G401 (cell line): ENCODE data around the gene MAML2. TPM values are rescaled to one million over a fixed set of nuclear protein-coding genes. Genes with fewer than 3 reads are reported as not detected.
"Not testable (repeated sequence)": the region's sequence is repeated elsewhere in the genome, so short reads cannot be mapped to it uniquely, and the experiment has no call there.

Experiments
- DNase-seq: peaks from one replicate; pipeline ENCODE4 v3.0.0-alpha.2; 2015; ENCODE audit warnings: low spot score
- in situ Hi-C: cut with HindIII; loops from 2 replicates; pipeline ENCODE4 v1.10.0; 2016; ENCODE audit warnings: low sequenced_read_pairs, mixed read lengths
- total RNA-seq: library from RNA; depleted of rRNA; stranded (reverse); fragments of >200 nt; shearing (Covaris generic); gene quantifications from 2 replicates; pipeline ENCODE4 v1.2.3, GENCODE V29; 2014

MAML2 gene
- total RNA-seq, 1 experiment from 2014 or later, result not detected

DNA sequence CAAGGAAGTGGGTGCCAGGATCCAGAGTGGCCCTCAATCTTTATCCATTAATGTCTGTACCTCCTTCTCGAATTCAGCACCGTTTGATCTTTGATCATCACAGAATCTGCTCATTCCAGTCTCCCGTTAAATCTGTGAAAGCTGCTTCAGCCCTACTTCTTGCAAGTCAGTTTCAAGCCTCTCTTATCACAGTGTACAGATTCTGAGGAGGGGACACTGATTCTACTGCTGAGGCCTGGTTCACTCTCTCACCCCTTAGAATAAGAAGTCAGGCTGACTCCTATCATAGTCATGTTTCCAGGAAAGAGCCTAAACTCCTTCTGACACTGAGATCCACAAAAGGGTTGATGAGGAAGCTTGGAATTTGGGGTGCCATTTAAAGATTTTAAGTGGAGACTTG, 39.0 kb downstream of the MAML2 start:
- in situ Hi-C loops, result no loop called here
- DNase-seq, result no peak

DNA sequence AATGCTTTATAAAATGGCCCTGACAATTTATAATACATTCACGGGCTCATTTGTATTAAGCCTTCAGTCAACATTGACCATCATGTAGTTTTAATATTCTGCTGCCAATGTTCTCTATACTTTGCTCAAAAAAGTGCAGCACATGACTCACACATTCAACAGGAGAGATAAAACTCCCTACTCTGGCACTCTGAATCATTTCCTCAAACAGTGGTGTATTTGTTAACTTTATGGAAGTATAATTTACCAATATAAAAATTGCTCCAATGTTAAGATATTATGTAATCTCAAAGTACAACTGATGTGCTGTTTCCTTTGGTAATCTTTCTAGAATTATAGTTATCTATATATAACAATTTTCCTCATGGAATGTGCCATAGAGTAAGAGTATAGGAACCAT, 39.9 kb downstream of the MAML2 start:
- in situ Hi-C loops, result no loop called here
- DNase-seq, result no peak

- in situ Hi-C loops, result no loop called here
- no peak for DNase-seq
Observed at GRCh38 chr11:96301818-96302217, 41.2 kb downstream of the MAML2 start.

- DNase-seq, result no peak
- in situ Hi-C loops, result no loop called here
Observed at GRCh38 chr11:96299155-96299888, 43.7 kb downstream of the MAML2 start.

GRCh38 chr11:96295369-96295768, 47.6 kb downstream of the MAML2 start:
- no peak for DNase-seq
- in situ Hi-C loops, result no loop called here

DNA sequence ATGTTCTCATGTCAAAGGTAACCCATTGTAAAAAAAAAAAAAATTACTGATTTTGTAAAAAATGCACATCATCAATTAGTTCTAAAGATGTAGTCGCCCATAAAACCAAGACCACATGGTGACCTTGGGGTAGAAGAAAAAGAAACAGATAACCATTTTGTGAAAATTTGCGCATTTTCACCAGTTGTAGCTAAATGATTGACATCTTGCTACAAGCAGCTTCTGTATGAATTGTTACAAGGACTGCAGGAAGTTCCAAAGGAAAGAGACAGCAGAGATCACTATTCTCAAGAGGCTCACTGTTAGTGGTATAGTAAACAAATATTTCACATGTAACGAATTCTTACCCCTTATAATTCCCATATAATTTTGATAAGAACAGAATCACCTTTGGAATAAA, 48.7 kb downstream of the MAML2 start:
- in situ Hi-C loops, result no loop called here
- no peak for DNase-seq

GRCh38 chr11:96293598-96294021, 49.4 kb downstream of the MAML2 start:
- in situ Hi-C loops, result no loop called here
- DNase-seq, result no peak

DNA sequence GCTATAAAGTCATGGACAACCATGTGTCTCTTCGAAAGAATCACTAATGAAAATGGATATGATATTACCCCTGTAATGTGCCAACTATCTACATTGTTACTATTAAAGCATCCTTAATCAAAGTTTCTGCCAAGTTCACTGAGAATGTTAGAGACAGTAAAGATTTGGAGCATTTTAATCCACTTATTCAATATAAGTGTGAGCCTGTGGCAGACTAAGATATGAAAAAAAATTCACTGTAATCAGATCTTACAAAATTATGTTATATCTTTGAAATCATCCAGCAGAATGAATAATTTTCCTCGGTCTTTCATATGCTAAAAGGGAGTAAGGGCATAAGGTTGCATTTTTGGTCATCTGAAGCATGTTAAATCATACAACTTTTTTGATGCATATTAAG, 49.9 kb downstream of the MAML2 start:
- DNase-seq, result no peak
- in situ Hi-C loops, result no loop called here

- in situ Hi-C loops, result no loop called here
- no peak for DNase-seq
Observed at GRCh38 chr11:96292291-96293010, 50.5 kb downstream of the MAML2 start.

GRCh38 chr11:96290631-96291030, 52.4 kb downstream of the MAML2 start:
- in situ Hi-C loops, result no loop called here
- no peak for DNase-seq

- in situ Hi-C loops, result no loop called here
- DNase-seq, result no peak
Observed at GRCh38 chr11:96290031-96290430, 53.0 kb downstream of the MAML2 start.

DNA sequence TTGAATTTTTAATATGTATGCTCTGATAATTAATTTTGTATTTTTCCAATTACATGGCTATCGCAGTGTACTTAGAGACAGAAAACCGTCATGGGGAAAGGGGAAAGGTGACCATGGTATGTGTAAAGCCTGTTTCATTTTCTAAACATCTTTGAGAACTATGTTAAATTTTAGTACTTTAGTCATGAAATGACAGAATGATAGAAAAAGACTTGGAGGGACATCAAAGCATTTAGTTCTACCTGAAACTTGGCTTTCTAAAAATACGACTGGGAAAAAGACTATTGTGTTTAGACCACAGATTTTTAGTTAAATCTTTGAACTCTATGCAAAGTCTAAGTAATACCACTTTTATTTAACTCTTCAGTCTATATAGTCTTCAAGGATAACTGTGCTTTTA, 54.1 kb downstream of the MAML2 start:
- in situ Hi-C loops, result no loop called here
- no peak for DNase-seq

- no peak for DNase-seq
- in situ Hi-C loops, result no loop called here
Observed at GRCh38 chr11:96287822-96288439, 55.1 kb downstream of the MAML2 start.

DNA sequence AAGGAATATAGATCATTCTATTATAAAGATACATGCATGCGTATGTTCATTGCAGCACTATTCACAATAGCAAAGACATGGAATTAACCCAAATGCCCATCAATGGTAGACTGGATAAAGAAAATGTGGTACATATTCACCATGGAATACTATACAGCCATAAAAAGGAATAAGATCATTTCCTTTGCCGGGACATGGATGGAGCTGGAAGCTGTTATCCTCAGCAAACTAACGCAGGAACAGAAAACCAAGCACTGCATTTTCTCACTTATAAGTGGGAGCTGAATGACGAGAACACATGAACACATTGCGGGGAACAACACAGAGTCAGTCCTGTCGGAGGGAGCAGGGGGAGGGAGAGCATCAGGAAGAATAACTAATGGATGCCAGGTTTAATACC, 57.0 kb downstream of the MAML2 start:
- DNase-seq, in situ Hi-C loops: not testable (repeated sequence)

DNA sequence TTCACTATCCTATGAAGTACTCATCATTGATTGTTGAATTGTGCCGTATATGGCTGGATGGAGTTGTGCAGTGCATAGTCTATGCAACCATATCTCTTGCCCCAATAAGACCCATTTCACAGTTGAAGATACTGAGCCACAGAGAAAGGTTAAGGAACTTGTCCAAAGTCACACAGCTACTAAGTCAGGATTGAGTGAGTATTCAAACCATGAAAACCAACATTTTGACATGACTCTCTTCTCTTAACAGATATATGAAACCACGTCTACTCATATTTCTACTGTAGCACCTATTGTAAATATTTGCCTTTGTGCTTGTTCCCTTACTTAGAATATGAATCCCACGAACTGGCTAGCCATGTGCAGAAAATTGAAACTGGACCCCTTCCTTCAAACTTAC, 58.1 kb downstream of the MAML2 start:
- no peak for DNase-seq
- in situ Hi-C loops, result no loop called here

DNA sequence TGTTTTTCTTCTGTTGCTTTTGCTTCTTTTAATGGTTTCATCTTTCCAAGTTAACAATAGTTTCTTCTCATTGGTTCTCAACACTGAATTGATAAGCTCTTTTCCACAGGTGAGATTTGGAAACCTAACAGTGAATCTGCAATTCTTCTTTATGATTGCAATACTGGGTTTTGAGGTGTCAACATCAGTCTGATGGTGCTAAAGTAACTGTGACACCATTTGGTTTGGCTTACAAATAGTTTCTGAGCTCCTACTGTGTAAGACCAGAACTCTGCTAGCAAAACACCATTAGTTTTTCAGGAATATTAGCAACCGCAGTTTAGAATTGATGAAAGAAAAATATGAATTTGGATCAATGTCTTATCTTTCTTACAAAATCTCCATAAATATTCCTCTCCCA, 58.6 kb downstream of the MAML2 start:
- DNase-seq, result no peak
- in situ Hi-C loops, result no loop called here

- in situ Hi-C loops, result no loop called here
- DNase-seq, result no peak
Observed at GRCh38 chr11:96282625-96283220, 60.3 kb downstream of the MAML2 start.

DNA sequence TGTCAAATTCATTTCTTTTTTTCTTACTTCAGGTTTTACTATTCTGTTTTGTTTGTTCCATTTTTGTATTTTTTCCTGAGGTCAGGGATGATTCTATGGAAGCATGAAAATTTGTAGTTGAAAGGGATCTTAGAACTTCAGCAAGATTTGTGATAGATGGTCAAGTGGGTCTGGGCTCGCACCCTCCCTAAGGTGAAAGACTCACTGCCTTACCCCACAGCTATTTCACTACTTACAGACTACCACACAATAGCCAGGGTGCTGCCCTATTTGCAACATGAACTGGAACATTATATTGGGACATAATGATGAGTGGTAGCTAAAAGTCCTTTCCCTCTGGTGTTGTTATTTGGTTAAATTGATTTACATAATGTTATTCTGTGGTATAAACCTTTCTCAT, 62.6 kb downstream of the MAML2 start:
- in situ Hi-C loops, result no loop called here

GRCh38 chr11:96279896-96280290, 63.1 kb downstream of the MAML2 start:
- no peak for DNase-seq
- in situ Hi-C loops, result no loop called here

More for the DNA sequence above, 62.6 kb downstream of the MAML2 start:
- no peak for DNase-seq
